Measurements from ENCODE around the gene DCLRE1B. TPM values are rescaled to one million over a fixed set of nuclear protein-coding genes. Genes with fewer than 3 reads are reported as not detected.

DCLRE1B gene
- total RNA-seq, 1 donor from 2014 or later: 21.5 TPM

DNA sequence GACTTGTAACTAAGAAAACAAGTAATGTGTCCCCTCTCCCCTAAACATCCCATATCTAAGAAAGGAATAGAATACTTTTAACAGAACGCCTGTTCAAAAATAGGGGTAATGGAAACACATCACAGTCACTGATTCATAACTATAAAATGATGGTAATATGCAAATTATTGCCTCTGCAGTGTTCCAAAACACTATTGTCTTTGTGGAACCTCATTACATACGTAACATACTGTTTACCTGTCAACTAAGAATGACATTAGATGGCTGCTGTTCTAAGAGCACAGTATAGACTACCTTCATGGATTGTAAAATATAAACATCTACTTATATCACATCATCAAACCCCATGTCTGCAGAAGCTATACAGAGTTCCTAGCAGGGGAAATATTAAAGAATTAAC lies 14.3 kb upstream of the DCLRE1B start:
- Mint-ChIP-seq H3K4me3 (no peak overlapping the region), H3K4me1 (no peaks in the 10 kb centered on the region), H3K27me3 (ENCODE audit: low read depth) (no peaks in the 10 kb centered on the region), H3K9me3 (no peaks in the 10 kb centered on the region), H3K36me3 (ENCODE audit: low read depth) (no peaks in the 10 kb centered on the region), H3K27ac (ENCODE audit: unreplicated experiment) (no peak overlapping the region)
- TF ChIP-seq, protein P1, sequence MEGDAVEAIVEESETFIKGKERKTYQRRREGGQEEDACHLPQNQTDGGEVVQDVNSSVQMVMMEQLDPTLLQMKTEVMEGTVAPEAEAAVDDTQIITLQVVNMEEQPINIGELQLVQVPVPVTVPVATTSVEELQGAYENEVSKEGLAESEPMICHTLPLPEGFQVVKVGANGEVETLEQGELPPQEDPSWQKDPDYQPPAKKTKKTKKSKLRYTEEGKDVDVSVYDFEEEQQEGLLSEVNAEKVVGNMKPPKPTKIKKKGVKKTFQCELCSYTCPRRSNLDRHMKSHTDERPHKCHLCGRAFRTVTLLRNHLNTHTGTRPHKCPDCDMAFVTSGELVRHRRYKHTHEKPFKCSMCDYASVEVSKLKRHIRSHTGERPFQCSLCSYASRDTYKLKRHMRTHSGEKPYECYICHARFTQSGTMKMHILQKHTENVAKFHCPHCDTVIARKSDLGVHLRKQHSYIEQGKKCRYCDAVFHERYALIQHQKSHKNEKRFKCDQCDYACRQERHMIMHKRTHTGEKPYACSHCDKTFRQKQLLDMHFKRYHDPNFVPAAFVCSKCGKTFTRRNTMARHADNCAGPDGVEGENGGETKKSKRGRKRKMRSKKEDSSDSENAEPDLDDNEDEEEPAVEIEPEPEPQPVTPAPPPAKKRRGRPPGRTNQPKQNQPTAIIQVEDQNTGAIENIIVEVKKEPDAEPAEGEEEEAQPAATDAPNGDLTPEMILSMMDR (conservative IDR thresholded peaks at IDR 0.05): no peak
- DNase-seq (ENCODE audit: low read depth, low spot score): no peak

DNA sequence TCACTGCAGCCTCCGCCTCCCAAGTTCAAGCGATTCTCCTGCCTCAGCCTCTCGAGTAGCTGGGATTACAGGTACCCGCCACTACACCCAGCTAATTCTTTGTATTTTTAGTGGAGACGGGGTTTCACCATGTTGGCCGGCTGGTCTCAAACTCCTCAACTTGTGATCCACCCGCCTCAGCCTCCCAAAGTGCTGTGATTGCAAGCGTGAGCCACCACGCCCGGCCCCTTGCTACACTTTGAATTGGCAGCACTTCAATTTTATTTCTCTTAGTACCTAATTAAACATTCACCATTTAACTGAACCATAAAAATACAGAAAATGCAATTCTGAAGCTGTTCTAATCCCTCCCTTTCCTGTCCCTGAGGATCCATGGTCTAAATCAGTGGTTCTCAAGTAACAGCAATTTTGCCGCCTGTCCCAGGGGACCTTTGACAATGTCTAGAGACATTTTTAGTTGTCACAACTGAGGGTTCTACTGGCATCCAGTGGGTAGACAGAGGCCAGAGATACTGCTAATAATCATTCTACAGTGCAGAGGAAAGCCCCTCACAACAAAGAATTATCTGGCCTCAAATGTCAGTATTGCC lies 13.4 kb upstream of the DCLRE1B start:
- DNase-seq (ENCODE audit: low read depth, low spot score): no peak

DNA sequence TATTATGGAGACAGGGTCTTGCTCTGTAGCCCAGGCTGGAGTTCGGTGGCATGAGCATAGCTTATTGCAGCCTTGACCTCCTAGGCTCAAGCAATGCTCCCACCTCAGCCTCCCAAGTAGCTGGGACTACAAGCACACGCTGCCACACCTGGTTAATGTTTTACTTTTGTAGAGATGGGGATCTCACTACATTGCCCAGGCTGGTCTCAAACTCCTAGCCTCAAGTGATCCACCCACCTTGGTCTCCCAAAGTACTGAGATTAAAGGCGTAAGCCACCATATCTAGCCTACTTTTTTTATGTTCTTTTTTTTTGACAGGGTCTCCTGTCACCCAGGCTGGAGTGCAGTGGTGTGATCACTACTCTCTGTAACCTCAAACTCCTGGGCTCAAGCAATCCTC lies 11.9 kb upstream of the DCLRE1B start:
- no peak overlapping the region for H3K4me3 Mint-ChIP-seq
- TF ChIP-seq, protein P1 (conservative IDR thresholded peaks at IDR 0.05): no peak
- no peaks in the 10 kb centered on the region for H3K27me3 Mint-ChIP-seq (ENCODE audit: low read depth)
- no peak overlapping the region for H3K27ac Mint-ChIP-seq (ENCODE audit: unreplicated experiment)
- H3K36me3 Mint-ChIP-seq (ENCODE audit: low read depth): peaks cover 5% of the 10 kb centered on the region
- H3K4me1 Mint-ChIP-seq: no peaks in the 10 kb centered on the region
- no peaks in the 10 kb centered on the region for H3K9me3 Mint-ChIP-seq
- DNase-seq (ENCODE audit: low read depth, low spot score): no peak

More for the DNA sequence above, 13.4 kb upstream of the DCLRE1B start:
- Mint-ChIP-seq H3K4me3 (no peak overlapping the region), H3K27me3 (ENCODE audit: low read depth) (no peaks in the 10 kb centered on the region), H3K27ac (ENCODE audit: unreplicated experiment) (no peak overlapping the region), H3K4me1 (no peaks in the 10 kb centered on the region), H3K36me3 (ENCODE audit: low read depth) (no peaks in the 10 kb centered on the region), H3K9me3 (no peaks in the 10 kb centered on the region)
- TF ChIP-seq, protein P1 (conservative IDR thresholded peaks at IDR 0.05): no peak

DNA sequence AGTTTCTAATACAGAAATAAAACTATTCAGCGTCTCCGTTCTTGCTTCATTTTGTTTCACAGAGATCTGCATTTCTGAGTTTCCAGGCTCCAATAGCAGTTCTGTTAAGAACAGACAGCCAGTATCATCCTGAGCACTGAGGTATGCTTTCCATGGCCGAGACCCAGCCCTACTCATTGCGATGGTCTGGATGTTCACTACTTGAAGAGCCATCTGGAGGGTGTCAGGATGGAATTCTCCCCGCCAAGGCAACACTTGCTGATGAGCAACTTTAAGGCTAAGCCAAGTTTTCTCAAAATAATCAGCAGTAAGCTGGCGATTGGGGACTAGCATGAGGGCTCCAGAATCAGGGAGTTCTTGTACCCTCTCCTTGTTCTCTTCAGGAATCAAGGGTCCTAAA lies 10.0 kb upstream of the DCLRE1B start:
- DNase-seq (ENCODE audit: low read depth, low spot score): no peak
- Mint-ChIP-seq H3K36me3 (ENCODE audit: low read depth) (peaks cover 8% of the 10 kb centered on the region), H3K27me3 (ENCODE audit: low read depth) (no peaks in the 10 kb centered on the region), H3K9me3 (no peaks in the 10 kb centered on the region), H3K27ac (ENCODE audit: unreplicated experiment) (peak overlapping the region; percentile 36), H3K4me1 (no peaks in the 10 kb centered on the region), H3K4me3 (no peak overlapping the region)
- TF ChIP-seq, protein P1 (conservative IDR thresholded peaks at IDR 0.05): no peak

DNA sequence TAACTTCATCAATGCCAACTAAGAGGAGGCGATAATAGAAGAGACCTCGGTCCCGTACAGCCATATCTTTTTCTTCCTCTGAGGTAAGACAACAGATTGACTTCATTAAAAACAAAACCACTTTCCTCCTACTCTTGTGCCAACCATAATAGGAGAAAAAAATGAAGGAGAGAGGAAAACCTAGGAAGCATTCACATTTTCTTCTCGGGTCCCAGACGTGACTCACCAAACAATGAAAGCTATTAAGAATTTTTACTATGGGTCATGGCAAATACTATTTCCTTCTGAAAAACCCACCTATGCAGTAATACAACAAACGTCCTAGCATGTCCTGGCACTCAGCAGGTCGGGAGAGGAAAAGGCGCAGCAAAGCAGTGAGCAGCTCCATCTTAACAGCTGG lies 9.2 kb upstream of the DCLRE1B start:
- no peak for DNase-seq (ENCODE audit: low read depth, low spot score)
- Mint-ChIP-seq H3K4me3 (no peak overlapping the region), H3K4me1 (no peaks in the 10 kb centered on the region), H3K27me3 (ENCODE audit: low read depth) (no peaks in the 10 kb centered on the region), H3K9me3 (no peaks in the 10 kb centered on the region), H3K36me3 (ENCODE audit: low read depth) (peaks cover 8% of the 10 kb centered on the region), H3K27ac (ENCODE audit: unreplicated experiment) (peak overlapping the region; percentile 70)
- TF ChIP-seq, protein P1 (conservative IDR thresholded peaks at IDR 0.05): no peak

Data from neural crest cell (in vitro differentiated cells).